ENCODE data around the gene EPS15. TPM values are rescaled to one million over a fixed set of nuclear protein-coding genes. Genes with fewer than 3 reads are reported as not detected.
"Not testable (repeated sequence)": the region's sequence is repeated elsewhere in the genome, so short reads cannot be mapped to it uniquely, and the experiment has no call there.

Gene EPS15
- total and polyA plus RNA-seq, 4 donors, result 79.9 to 179 (median 102) TPM

DNA sequence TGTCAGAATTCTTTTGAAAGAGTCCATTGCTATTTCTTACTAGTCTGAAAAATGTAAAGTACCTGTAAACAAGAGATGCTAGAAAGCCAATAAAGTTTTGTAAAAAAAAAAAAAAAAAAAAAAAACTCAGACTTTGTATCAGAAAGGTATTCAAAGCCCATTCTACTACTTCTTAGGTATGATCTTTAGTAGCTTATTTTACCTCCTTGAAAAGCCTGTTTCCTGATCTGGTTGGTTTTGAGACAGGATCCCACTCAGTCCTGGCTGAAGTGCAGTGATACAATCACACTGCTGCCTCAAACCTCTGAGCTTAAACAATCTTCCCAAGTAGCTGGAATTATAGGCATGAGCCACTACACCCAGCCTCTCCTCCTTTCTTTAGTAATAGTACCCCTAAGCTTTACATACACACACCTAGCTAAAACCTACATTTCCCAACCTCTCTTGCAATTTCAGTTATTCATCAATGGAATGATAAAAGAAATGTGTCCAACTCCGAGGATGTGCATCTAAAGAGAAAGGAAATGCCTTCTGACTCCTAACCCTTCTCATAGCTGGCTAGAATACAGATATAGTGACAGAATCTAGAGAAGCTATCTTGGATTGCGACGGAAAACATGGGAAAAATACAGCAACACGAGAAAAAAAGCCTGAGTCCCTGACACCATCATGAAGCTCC, 30.6 kb downstream of the EPS15 start:
- no peak overlapping the region for H3K4me3 ChIP-seq (ENCODE audit: low read depth, low read length)
- no peak overlapping the region for H3K27ac ChIP-seq (ENCODE audit: low read depth, low read length)
- H3K36me3 ChIP-seq (ENCODE audit: control insufficient read depth, insufficient read depth, low read length), result no peaks in the 10 kb centered on the region
- no peaks in the 10 kb centered on the region for H3K4me1 ChIP-seq (ENCODE audit: control insufficient read depth, insufficient read depth, low read length)
- WGBS (ENCODE audit: insufficient coverage), result no CpG with 5 or more reads among the region's 4 CpGs
- DNase-seq (ENCODE audit: low read depth in 4 of 6, low spot score in 6 of 6), result no peak
- H3K27me3 ChIP-seq (ENCODE audit: control insufficient read depth, insufficient read depth, low read length), result no peaks in the 10 kb centered on the region
- H3K9me3 ChIP-seq (ENCODE audit: control insufficient read depth, insufficient read depth, low read length), result no peaks in the 10 kb centered on the region

GRCh38 chr1:51487628-51488027, 31.4 kb downstream of the EPS15 start:
- Histone ChIP-seq H3K9me3 (ENCODE audit: control insufficient read depth, insufficient read depth, low read length) (no peaks in the 10 kb centered on the region), H3K36me3 (ENCODE audit: control insufficient read depth, insufficient read depth, low read length) (no peaks in the 10 kb centered on the region), H3K27me3 (ENCODE audit: control insufficient read depth, insufficient read depth, low read length) (no peaks in the 10 kb centered on the region), H3K4me3 (ENCODE audit: low read depth, low read length) (no peak overlapping the region), H3K4me1 (ENCODE audit: control insufficient read depth, insufficient read depth, low read length) (no peaks in the 10 kb centered on the region), H3K27ac (ENCODE audit: low read depth, low read length) (no peak overlapping the region)
- 100% methylated on average over 1 of the region's 1 CpG for WGBS (ENCODE audit: insufficient coverage)
- no peak for DNase-seq (ENCODE audit: low read depth in 4 of 6, low spot score in 6 of 6)

DNA sequence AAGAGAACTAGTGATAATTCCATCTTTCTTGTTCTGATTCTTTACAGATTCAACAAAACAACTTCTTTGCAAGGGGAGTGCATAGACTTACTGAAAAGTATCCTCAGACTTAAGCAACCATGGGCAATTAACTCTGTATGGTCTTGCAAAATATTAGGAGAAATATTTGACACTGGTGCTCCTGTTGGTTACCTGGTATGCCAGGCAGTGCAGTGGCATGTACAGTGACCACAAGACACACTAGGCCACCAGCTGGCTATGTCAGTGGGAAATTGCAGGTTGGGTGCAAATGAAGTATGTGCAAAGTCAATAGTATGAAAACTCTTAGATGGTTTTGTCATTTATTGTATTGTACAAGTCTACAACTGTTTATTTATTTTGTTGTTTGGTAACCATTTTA, 34.5 kb downstream of the EPS15 start:
- H3K27me3 ChIP-seq (ENCODE audit: control insufficient read depth, insufficient read depth, low read length), result no peaks in the 10 kb centered on the region
- no peaks in the 10 kb centered on the region for H3K9me3 ChIP-seq (ENCODE audit: control insufficient read depth, insufficient read depth, low read length)
- H3K4me3 ChIP-seq (ENCODE audit: low read depth, low read length), result no peak overlapping the region
- H3K27ac ChIP-seq (ENCODE audit: low read depth, low read length), result no peak overlapping the region
- no peak for DNase-seq (ENCODE audit: low read depth in 4 of 6, low spot score in 6 of 6)
- no peaks in the 10 kb centered on the region for H3K36me3 ChIP-seq (ENCODE audit: control insufficient read depth, insufficient read depth, low read length)
- H3K4me1 ChIP-seq (ENCODE audit: control insufficient read depth, insufficient read depth, low read length), result no peaks in the 10 kb centered on the region

GRCh38 chr1:51482881-51483280, 36.2 kb downstream of the EPS15 start:
- WGBS (ENCODE audit: insufficient coverage), result 100% methylated on average over 2 of the region's 4 CpGs
- DNase-seq (ENCODE audit: low read depth in 4 of 6, low spot score in 6 of 6), result no peak
- Histone ChIP-seq H3K27me3 (ENCODE audit: control insufficient read depth, insufficient read depth, low read length) (no peaks in the 10 kb centered on the region), H3K36me3 (ENCODE audit: control insufficient read depth, insufficient read depth, low read length) (no peaks in the 10 kb centered on the region), H3K4me1 (ENCODE audit: control insufficient read depth, insufficient read depth, low read length) (no peaks in the 10 kb centered on the region), H3K4me3 (ENCODE audit: low read depth, low read length) (no peak overlapping the region), H3K9me3 (ENCODE audit: control insufficient read depth, insufficient read depth, low read length) (no peaks in the 10 kb centered on the region), H3K27ac (ENCODE audit: low read depth, low read length) (no peak overlapping the region)

DNA sequence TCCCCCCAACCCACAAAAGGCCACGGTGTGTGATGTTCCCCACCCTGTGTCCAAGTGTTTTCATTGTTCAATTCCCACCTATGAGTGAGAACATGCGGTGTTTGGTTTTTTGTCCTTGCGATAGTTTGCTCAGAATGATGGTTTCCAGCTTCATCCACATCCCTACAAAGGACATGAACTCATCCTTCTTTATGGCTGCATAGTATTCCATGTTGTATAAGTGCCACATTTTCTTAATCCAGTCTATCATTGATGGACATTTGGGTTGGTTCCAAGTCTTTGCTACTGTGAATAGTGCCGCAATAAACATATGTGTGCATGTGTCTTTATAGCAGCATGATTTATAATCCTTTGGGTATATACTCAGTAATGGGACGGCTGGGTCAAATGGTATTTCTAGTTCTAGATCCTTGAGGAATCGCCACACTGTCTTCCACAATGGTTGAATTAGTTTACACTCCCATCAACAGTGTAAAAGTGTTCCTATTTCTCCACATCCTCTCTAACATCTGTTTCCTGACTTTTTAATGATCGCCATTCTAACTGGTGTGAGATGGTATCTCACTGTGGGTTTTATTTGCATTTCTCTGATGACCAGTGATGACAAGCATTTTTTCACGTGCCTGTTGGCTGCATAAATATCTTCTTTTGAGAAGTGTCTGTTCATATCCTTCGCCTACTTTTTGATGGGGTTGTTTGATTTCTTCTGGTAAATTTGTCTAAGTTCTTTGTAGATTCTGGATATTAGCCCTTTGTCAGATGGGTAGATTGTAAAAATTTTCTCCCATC, 44.0 kb downstream of the EPS15 start:
- not testable (repeated sequence) for H3K4me1 ChIP-seq (ENCODE audit: control insufficient read depth, insufficient read depth, low read length); H3K36me3 ChIP-seq (ENCODE audit: control insufficient read depth, insufficient read depth, low read length); DNase-seq (ENCODE audit: low read depth in 4 of 6, low spot score in 6 of 6); H3K27me3 ChIP-seq (ENCODE audit: control insufficient read depth, insufficient read depth, low read length); H3K27ac ChIP-seq (ENCODE audit: low read depth, low read length); H3K9me3 ChIP-seq (ENCODE audit: control insufficient read depth, insufficient read depth, low read length); H3K4me3 ChIP-seq (ENCODE audit: low read depth, low read length)
- WGBS (ENCODE audit: insufficient coverage), result 80% methylated on average over 1 of the region's 9 CpGs

GRCh38 chr1:51473331-51474115, 45.5 kb downstream of the EPS15 start:
- Histone ChIP-seq H3K4me1 (ENCODE audit: control insufficient read depth, insufficient read depth, low read length) (no peaks in the 10 kb centered on the region), H3K36me3 (ENCODE audit: control insufficient read depth, insufficient read depth, low read length) (no peaks in the 10 kb centered on the region), H3K27ac (ENCODE audit: low read depth, low read length) (no peak overlapping the region), H3K27me3 (ENCODE audit: control insufficient read depth, insufficient read depth, low read length) (no peaks in the 10 kb centered on the region), H3K4me3 (ENCODE audit: low read depth, low read length) (no peak overlapping the region), H3K9me3 (ENCODE audit: control insufficient read depth, insufficient read depth, low read length) (no peaks in the 10 kb centered on the region)
- no peak for DNase-seq (ENCODE audit: low read depth in 4 of 6, low spot score in 6 of 6)

DNA sequence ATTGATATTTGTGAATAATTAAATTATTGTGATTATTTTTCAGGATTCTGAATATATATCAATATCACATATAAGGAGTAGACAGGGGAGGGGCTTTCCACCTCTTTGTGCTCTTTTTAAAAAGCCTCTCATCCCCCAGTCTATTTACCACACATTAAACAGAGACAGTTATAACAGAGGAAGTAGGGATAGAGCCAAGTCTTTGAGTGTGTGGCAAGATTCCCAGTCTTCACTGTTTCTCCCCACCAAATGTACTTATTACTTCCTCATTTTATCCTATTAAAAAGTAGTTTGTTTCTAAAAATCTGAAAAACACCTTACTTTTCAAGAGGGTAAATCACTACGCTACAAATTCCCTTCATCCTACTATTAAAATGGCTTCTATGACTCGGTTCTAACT, 46.7 kb downstream of the EPS15 start:
- Histone ChIP-seq H3K4me3 (ENCODE audit: low read depth, low read length) (no peak overlapping the region), H3K27ac (ENCODE audit: low read depth, low read length) (no peak overlapping the region), H3K36me3 (ENCODE audit: control insufficient read depth, insufficient read depth, low read length) (no peaks in the 10 kb centered on the region), H3K27me3 (ENCODE audit: control insufficient read depth, insufficient read depth, low read length) (no peaks in the 10 kb centered on the region), H3K4me1 (ENCODE audit: control insufficient read depth, insufficient read depth, low read length) (no peaks in the 10 kb centered on the region), H3K9me3 (ENCODE audit: control insufficient read depth, insufficient read depth, low read length) (no peaks in the 10 kb centered on the region)
- WGBS (ENCODE audit: insufficient coverage), result 60% methylated on average over 1 of the region's 2 CpGs
- DNase-seq (ENCODE audit: low read depth in 4 of 6, low spot score in 6 of 6), result peak in 4 of 6 donors; percentile 18 to 46 (median 26)

GRCh38 chr1:51469518-51469917, 49.5 kb downstream of the EPS15 start:
- H3K9me3 ChIP-seq (ENCODE audit: control insufficient read depth, insufficient read depth, low read length), result no peaks in the 10 kb centered on the region
- H3K27ac ChIP-seq (ENCODE audit: low read depth, low read length), result no peak overlapping the region
- H3K4me3 ChIP-seq (ENCODE audit: low read depth, low read length), result no peak overlapping the region
- no peaks in the 10 kb centered on the region for H3K4me1 ChIP-seq (ENCODE audit: control insufficient read depth, insufficient read depth, low read length)
- H3K27me3 ChIP-seq (ENCODE audit: control insufficient read depth, insufficient read depth, low read length), result no peaks in the 10 kb centered on the region
- H3K36me3 ChIP-seq (ENCODE audit: control insufficient read depth, insufficient read depth, low read length), result no peaks in the 10 kb centered on the region
- no peak for DNase-seq (ENCODE audit: low read depth in 4 of 6, low spot score in 6 of 6)
- WGBS (ENCODE audit: insufficient coverage), result 95% methylated on average over 3 of the region's 3 CpGs

- no peak for DNase-seq (ENCODE audit: low read depth in 4 of 6, low spot score in 6 of 6)
- Histone ChIP-seq H3K27me3 (ENCODE audit: control insufficient read depth, insufficient read depth, low read length) (no peaks in the 10 kb centered on the region), H3K36me3 (ENCODE audit: control insufficient read depth, insufficient read depth, low read length) (no peaks in the 10 kb centered on the region), H3K9me3 (ENCODE audit: control insufficient read depth, insufficient read depth, low read length) (no peaks in the 10 kb centered on the region), H3K27ac (ENCODE audit: low read depth, low read length) (no peak overlapping the region), H3K4me3 (ENCODE audit: low read depth, low read length) (no peak overlapping the region), H3K4me1 (ENCODE audit: control insufficient read depth, insufficient read depth, low read length) (no peaks in the 10 kb centered on the region)
- WGBS (ENCODE audit: insufficient coverage), result no CpG with 5 or more reads among the region's 3 CpGs
Observed at GRCh38 chr1:51464828-51465227, 54.2 kb downstream of the EPS15 start.
